HepG2 (cell line): Measurements from ENCODE around the gene ZFP36L2. TPM values are rescaled to one million over a fixed set of nuclear protein-coding genes. Genes with fewer than 3 reads are reported as not detected.

ENCODE experiments used
- BHLHE40 ChIP-seq: IDR thresholded peaks from 2 replicates; pipeline ENCODE4 v1.6.1; 2011; ENCODE audit warnings: low read length, improper control_type of control experiment
- CEBPB ChIP-seq: IDR thresholded peaks from 2 replicates; pipeline ENCODE4 v1.6.1; 2011; ENCODE audit warnings: low read depth, low read length, improper control_type of control experiment, borderline replicate concordance
- GZF1 ChIP-seq: sonication (generic); formaldehyde crosslinking; IDR thresholded peaks from 2 replicates; pipeline ENCODE4 v1.5.1; 2020; ENCODE audit warnings: mild to moderate bottlenecking, missing genetic modification reagents
- JDP2 ChIP-seq: sonication (generic); formaldehyde crosslinking; IDR thresholded peaks from 2 replicates; pipeline ENCODE4 v1.8.1; 2022; ENCODE audit warnings: missing genetic modification reagents, borderline replicate concordance
- KDM1A ChIP-seq: IDR thresholded peaks from 2 replicates; pipeline ENCODE4 v1.6.1; 2016; ENCODE audit warnings: missing compliant biosample characterization
- KDM2A ChIP-seq: sonication (generic); formaldehyde crosslinking; IDR thresholded peaks from 2 replicates; pipeline ENCODE4 v1.4.0; 2020; ENCODE audit warnings: low read depth, missing genetic modification reagents, borderline replicate concordance
- KDM3A ChIP-seq: IDR thresholded peaks from 2 replicates; pipeline ENCODE4 v1.6.1; 2018; ENCODE audit warnings: low read depth, missing compliant biosample characterization
- PAWR ChIP-seq: sonication (generic); formaldehyde crosslinking; IDR thresholded peaks from 2 replicates; pipeline ENCODE4 v1.4.0; 2020; ENCODE audit warnings: missing genetic modification reagents, mild to moderate bottlenecking, borderline replicate concordance
- POLR2AphosphoS2 ChIP-seq: IDR thresholded peaks from 2 replicates; pipeline ENCODE4 v1.6.1; 2011; ENCODE audit warnings: low read depth, low read length, improper control_type of control experiment
- RCOR2 ChIP-seq: IDR thresholded peaks from 2 replicates; pipeline ENCODE4 v1.6.1; 2016; ENCODE audit warnings: missing biosample characterization, missing genetic modification reagents
- SALL2 ChIP-seq: sonication (generic); formaldehyde crosslinking; IDR thresholded peaks from 2 replicates; pipeline ENCODE4 v1.8.1; 2023; ENCODE audit warnings: mild to moderate bottlenecking, missing genetic modification reagents, inconsistent platforms
- SKIL ChIP-seq: sonication (generic); formaldehyde crosslinking; IDR thresholded peaks from 2 replicates; pipeline ENCODE4 v1.8.0; 2022; ENCODE audit warnings: missing genetic modification reagents, mild to moderate bottlenecking, moderate library complexity, borderline replicate concordance
- TAF15 ChIP-seq: fragments of 200-400 bp; formaldehyde crosslinking; IDR thresholded peaks from one replicate; pipeline ENCODE4 v1.6.1; 2018; ENCODE audit warnings: mild to moderate bottlenecking, low read depth, low read length; ENCODE audit not compliant: poor library complexity, severe bottlenecking
- U2AF2 ChIP-seq: fragments of 200-400 bp; formaldehyde crosslinking; IDR thresholded peaks from 2 replicates; pipeline ENCODE4 v1.6.1; 2017; ENCODE audit warnings: low read depth, mild to moderate bottlenecking, low read length
- ZKSCAN1 ChIP-seq: fragments of 150-350 bp; IDR thresholded peaks from 2 replicates; pipeline ENCODE4 v1.6.1; 2014; ENCODE audit warnings: low read length
- ZMYM4 ChIP-seq: sonication (generic); formaldehyde crosslinking; IDR thresholded peaks from 2 replicates; pipeline ENCODE4 v1.8.1; 2023; ENCODE audit warnings: mild to moderate bottlenecking, missing genetic modification reagents
- ZNF740 ChIP-seq: sonication (generic); formaldehyde crosslinking; IDR thresholded peaks from 2 replicates; pipeline ENCODE4 v1.4.0; 2020; ENCODE audit warnings: missing genetic modification reagents
- polyA plus RNA-seq, 8 experiments: library from polyadenylated mRNA; depleted of rRNA in 3 of 8; stranded (reverse) in 7 of 8; unstranded in 1 of 8; fragments of >200 nt; fragmentation: Illumina TruSeq in 4 of 8; extraction: Trizol in 4 of 8; gene quantifications; 2 replicates each; pipeline versions ENCODE4 v1.2.1 to v1.2.3, GENCODE V29; 2011 to 2016; ENCODE audit warnings: low read depth in 4 of 8, missing spikeins in 1 of 8, mixed read lengths in 1 of 8; ENCODE audit not compliant: insufficient read depth in 1 of 8
- total RNA-seq, 5 experiments: library from RNA; depleted of rRNA; stranded (reverse); fragments of >200 nt; fragmentation: Illumina TruSeq; extraction: Trizol; gene quantifications; 2 replicates each; pipeline ENCODE4 v1.2.3, GENCODE V29; 2016; ENCODE audit warnings: low read depth in 1 of 5
- TF ChIP-seq, protein P1 (sequence below): sonication (generic); formaldehyde crosslinking; IDR thresholded peaks from 2 replicates; pipeline ENCODE4 v1.5.0; 2020; ENCODE audit warnings: missing genetic modification reagents, mild to moderate bottlenecking, borderline replicate concordance
- TF ChIP-seq, protein P2 (sequence below): sonication (generic); formaldehyde crosslinking; IDR thresholded peaks from 2 replicates; pipeline ENCODE4 v1.9.0; 2021; ENCODE audit warnings: missing genetic modification reagents, mild to moderate bottlenecking, borderline replicate concordance
- TF ChIP-seq, protein P3 (sequence below): sonication (generic); formaldehyde crosslinking; IDR thresholded peaks from 2 replicates; pipeline ENCODE4 v1.8.0; 2022; ENCODE audit warnings: low read depth, missing genetic modification reagents
- TF ChIP-seq, protein P4 (sequence below): sonication (generic); formaldehyde crosslinking; IDR thresholded peaks from 2 replicates; pipeline ENCODE4 v1.4.0; 2020; ENCODE audit warnings: missing genetic modification reagents
- TF ChIP-seq, protein P5 (sequence below): IDR thresholded peaks from 2 replicates; pipeline ENCODE4 v1.6.1; 2016; ENCODE audit warnings: low read depth, borderline replicate concordance

The ZFP36L2 gene
- total and polyA plus RNA-seq, 2 of the 13 experiments (the other 11 are each of a cell fraction or from before 2014, with no cell fraction given), result 11.2 to 21.8 TPM

DNA sequence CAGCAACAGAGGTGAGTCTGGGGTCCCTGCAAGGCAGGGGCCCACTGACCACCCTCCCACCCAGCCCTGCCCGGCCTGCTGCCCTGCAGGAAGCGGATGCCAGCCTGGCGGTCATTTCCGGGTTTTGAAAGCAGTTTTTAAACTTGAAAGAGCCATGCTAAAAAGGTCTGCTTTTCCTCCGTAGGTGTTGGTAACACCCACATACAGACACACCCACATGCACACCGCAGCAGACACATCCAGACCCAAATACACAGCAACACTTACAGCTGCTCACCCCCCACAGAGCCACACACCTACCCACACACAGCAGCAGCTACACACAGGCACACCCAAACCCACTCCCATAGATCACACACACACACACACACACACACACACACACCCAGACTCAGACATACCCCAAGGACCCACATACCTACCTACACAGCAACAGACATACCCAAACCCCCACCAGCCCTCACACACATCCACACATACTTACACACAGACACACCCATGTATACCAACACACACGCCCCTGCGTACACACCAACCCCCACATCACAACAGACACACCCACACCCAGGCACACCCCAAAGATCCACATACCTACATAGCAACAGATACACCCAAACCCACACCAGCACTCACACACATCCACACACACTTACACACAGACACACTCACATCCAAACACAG is 7.6 kb downstream of the ZFP36L2 start (continued):
- TF ChIP-seq, protein P1, sequence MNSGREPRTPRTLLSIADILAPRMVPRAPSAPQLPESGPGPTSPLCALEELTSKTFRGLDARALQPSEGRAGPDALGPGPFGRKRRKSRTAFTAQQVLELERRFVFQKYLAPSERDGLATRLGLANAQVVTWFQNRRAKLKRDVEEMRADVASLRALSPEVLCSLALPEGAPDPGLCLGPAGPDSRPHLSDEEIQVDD (CRISPR knock-in tag), result no peak
- TF ChIP-seq, protein P2, sequence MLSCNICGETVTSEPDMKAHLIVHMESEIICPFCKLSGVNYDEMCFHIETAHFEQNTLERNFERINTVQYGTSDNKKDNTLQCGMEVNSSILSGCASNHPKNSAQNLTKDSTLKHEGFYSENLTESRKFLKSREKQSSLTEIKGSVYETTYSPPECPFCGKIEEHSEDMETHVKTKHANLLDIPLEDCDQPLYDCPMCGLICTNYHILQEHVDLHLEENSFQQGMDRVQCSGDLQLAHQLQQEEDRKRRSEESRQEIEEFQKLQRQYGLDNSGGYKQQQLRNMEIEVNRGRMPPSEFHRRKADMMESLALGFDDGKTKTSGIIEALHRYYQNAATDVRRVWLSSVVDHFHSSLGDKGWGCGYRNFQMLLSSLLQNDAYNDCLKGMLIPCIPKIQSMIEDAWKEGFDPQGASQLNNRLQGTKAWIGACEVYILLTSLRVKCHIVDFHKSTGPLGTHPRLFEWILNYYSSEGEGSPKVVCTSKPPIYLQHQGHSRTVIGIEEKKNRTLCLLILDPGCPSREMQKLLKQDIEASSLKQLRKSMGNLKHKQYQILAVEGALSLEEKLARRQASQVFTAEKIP (CRISPR knock-in tag), result no peak
- TF ChIP-seq KDM1A (CRISPR knock-in tag), result no peak
- TF ChIP-seq JDP2 (CRISPR knock-in tag), result no peak; the same call in 1 of the 2 replicates
- TF ChIP-seq, protein P3, sequence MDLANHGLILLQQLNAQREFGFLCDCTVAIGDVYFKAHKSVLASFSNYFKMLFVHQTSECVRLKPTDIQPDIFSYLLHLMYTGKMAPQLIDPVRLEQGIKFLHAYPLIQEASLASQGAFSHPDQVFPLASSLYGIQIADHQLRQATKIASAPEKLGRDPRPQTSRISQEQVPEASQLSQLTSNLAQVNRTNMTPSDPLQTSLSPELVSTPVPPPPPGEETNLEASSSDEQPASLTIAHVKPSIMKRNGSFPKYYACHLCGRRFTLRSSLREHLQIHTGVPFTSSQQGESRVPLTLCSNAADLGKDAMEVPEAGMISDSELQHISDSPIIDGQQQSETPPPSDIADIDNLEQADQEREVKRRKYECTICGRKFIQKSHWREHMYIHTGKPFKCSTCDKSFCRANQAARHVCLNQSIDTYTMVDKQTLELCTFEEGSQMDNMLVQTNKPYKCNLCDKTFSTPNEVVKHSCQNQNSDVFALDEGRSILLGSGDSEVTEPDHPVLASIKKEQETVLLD, result no peak
- TF ChIP-seq, protein P4, sequence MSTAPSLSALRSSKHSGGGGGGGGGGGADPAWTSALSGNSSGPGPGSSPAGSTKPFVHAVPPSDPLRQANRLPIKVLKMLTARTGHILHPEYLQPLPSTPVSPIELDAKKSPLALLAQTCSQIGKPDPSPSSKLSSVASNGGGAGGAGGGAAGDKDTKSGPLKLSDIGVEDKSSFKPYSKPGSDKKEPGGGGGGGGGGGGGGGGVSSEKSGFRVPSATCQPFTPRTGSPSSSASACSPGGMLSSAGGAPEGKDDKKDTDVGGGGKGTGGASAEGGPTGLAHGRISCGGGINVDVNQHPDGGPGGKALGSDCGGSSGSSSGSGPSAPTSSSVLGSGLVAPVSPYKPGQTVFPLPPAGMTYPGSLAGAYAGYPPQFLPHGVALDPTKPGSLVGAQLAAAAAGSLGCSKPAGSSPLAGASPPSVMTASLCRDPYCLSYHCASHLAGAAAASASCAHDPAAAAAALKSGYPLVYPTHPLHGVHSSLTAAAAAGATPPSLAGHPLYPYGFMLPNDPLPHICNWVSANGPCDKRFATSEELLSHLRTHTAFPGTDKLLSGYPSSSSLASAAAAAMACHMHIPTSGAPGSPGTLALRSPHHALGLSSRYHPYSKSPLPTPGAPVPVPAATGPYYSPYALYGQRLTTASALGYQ, result no peak; the same call in 1 of the 2 replicates
- no peak; the same call in 1 of the 2 replicates for TF ChIP-seq ZMYM4 (CRISPR knock-in tag)
- no peak for TF ChIP-seq POLR2AphosphoS2
- no peak for TF ChIP-seq PAWR (CRISPR knock-in tag)
- no peak for TF ChIP-seq U2AF2
- TF ChIP-seq BHLHE40, result no peak
- TF ChIP-seq SKIL (CRISPR knock-in tag), result no peak
- TF ChIP-seq, protein P5, sequence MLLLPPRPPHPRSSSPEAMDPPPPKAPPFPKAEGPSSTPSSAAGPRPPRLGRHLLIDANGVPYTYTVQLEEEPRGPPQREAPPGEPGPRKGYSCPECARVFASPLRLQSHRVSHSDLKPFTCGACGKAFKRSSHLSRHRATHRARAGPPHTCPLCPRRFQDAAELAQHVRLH (CRISPR knock-in tag), result no peak
- no peak for TF ChIP-seq GZF1 (CRISPR knock-in tag)
- TF ChIP-seq TAF15, result no peak
- 0 out of 2 replicates have a peak, but pooled peaks have one; percentile 50 for TF ChIP-seq SALL2 (CRISPR knock-in tag)
- TF ChIP-seq ZKSCAN1, result no peak
- no peak for TF ChIP-seq RCOR2
- TF ChIP-seq KDM2A, result peak; percentile 14; the same call in 1 of the 2 replicates
- no peak for TF ChIP-seq CEBPB
- TF ChIP-seq ZNF740, result no peak
- no peak for TF ChIP-seq KDM3A (CRISPR knock-in tag)
